T-helper 2 cell treated with Interferon-gamma antibody and Interleukin-4, amounts not matched to agents 100 ng/mL and 5 ng/mL, for 36 hours (primary cell): ENCODE measurements around the gene CFAP69. TPM values are rescaled to one million over a fixed set of nuclear protein-coding genes. Genes with fewer than 3 reads are reported as not detected.

ENCODE experiments used
- intact Hi-C: fragments of 100-400 bp; cut with micrococcal nuclease; formaldehyde crosslinking; loops from one replicate; pipeline ENCODE4 v1.15.1; 2023
- total RNA-seq: library from RNA; stranded (reverse); gene quantifications from 2 replicates; pipeline ENCODE4 v1.2.3, GENCODE V29; 2022

The CFAP69 gene
- total RNA-seq, 1 donor from 2014 or later, result not detected

DNA sequence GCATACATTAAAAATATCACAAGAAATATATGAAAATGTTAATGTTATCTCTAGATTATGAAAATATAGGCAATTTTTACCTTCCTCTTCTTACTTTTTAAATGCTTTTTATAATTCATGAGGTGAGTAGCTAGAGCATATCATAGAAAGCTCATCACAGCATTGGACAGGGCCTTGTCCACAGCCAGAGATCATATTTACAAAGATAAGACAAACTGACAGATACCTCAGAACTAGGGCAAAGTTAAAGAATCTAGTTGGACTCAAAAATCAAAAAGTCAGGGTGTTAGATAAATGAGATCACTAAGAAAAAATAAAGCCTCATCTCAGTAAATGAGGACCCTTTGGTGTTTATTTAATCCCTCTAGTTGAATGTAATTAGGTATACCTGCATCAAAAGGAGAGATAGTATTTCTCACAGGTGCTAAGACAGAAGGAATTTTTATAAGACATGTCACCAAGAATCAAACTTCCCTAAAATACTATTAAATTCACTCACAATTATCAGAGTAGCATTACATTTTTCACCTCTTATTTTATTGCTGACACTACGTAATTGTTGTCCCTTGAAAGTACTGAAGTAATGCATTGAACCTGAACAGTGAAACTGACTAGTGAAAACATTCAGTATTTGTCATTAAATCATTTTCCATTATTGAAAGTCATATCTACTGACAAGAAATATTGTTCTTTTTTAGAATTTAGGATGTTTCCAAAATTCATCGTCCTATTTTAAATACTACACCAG, 25.6 kb downstream of the CFAP69 start:
- intact Hi-C loops, result no loop called here

DNA sequence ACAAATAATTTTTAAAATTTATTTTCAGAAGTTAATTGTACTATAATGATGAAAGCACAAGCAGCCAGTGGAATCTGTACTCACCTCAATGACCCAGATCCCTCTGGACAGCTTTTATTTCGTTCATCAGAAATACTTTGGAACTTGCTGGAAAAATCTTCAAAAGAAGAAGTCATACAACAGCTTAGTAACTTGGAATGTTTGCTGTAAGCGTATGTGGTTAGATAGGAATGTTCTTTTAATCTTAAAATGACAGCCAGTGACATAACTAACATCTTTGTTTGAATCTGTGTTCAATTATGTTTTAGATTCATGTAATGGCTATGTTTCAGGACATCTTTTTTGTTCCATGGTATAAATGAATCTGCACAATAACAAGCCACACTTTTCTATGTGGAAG, 26.8 kb downstream of the CFAP69 start:
- intact Hi-C loops, result no loop called here

DNA sequence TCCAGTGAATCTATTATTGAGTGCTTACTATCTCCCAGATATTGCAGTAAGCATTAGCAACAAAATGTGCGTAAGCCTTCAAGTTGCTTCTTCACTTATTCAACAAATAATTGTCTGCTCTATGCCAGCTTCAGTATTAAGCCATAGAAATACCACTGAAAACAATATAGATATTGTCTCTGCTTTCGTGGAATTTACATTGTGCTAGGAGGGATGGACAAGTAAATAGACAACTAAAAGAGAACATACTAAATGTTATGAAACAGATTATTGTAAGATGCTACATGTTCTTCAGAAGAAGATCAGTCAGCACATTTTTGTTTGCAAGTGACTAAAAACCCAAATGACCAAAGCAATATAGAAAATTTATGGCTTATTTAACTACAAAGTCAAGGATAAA, 27.3 kb downstream of the CFAP69 start:
- intact Hi-C loops, result no loop called here

DNA sequence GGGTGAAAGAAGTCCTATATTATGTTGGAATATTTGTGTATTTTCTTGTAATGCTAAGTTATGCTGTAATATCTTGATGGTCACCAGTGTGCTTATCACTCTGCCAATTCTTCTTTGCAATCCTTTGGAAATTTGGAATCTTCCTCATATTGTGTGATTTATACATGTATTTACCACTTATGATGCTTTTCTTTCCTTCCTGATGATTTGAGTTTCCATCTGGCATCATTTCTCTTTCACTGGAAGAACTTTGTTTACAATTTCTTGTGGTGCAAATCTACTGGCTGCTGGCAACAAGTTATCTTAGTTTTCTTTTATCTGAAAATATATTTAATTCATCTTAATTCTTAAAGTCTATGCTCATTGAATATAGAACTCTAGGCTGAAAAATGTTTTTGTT, 29.2 kb downstream of the CFAP69 start:
- intact Hi-C loops, result no loop called here

DNA sequence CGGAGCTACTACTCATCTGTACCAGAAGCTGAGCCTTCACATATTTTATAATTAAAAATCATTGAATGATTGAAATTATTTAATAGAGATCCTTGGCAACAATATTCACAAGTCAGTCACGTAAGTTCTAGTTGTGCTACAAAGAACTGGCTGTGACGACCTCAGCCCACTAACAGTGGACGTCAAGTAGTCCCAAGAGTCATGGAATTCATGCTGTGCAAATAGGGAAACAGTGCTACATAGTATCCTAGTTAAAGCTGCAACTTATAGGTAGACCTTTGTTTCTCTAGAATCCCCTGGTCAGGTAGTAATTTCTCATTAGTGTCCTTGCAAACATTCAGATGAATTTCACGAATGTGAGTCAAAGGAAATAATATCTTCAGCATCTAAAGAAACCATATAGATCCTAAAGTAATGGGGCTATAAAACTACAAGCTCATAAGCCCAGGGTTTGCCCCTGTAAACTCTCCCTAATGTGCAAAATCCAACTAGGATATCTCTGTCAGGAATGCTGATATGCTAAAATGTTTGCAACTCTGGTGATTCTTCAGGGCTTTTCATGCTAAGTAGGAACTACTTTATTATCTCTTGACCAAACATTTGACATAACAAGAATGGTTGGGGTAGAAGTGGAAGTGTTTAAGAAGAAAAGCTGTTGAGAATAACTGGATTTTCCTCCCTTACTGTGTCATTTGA, 31.2 kb downstream of the CFAP69 start:
- intact Hi-C loops, result no loop called here

DNA sequence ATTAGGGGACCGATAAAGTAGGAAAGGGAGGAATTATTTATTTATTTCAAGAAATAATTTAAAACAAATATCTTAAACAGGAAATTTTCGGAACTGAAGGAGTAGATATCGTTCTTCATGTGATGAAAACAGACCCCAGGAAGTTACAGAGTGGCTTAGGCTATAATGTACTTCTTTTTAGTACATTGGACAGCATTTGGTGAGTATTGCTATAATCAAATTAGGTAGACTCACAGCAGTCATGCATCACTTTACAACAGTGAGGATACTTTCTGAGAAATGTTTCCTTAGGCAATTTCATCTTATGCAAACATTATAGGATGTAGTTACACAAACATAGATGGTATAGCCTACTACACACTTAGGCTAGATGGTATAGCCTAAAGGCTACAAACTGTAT, 43.2 kb downstream of the CFAP69 start:
- intact Hi-C loops, result no loop called here

DNA sequence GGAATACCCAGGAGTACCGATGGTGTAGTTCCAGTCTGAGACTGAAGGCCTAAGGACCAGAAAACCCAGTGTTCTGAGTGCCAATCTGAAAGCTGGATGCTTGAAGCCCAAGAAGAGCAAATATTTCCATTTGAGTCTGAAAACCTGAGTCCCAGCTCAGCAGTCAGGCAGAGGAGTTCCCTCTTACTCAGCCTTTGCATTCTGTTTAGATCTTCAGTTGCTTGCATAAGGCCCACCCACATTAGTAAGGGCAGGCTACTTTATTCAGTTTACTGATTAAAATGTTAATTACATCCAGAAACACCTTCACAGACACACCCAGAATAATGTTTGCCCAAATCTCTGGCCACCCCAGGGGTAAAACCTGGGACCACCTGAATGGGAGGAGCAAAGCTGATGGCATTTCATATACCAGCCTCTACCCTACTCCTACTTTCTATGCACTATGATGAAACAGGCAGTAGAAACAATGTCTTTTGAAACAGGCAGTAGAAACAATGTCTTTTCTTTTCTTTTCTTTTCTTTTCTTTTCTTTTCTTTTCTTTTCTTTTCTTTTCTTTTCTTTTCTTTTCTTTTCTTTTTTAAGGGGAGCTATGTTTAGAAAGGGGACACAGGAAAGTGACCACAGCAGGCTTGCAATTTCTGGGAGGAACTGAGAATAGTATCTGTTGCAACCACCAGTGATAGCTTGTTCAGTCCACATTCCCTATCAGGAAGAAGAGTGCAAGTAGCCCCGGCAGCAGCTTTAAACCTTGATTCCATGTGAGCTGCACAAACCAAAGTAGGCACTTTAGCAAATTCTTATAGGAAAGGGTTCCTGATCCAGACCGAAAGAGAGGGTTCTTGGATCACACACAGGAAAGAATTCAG, 45.5 kb downstream of the CFAP69 start:
- intact Hi-C loops, result no loop called here

DNA sequence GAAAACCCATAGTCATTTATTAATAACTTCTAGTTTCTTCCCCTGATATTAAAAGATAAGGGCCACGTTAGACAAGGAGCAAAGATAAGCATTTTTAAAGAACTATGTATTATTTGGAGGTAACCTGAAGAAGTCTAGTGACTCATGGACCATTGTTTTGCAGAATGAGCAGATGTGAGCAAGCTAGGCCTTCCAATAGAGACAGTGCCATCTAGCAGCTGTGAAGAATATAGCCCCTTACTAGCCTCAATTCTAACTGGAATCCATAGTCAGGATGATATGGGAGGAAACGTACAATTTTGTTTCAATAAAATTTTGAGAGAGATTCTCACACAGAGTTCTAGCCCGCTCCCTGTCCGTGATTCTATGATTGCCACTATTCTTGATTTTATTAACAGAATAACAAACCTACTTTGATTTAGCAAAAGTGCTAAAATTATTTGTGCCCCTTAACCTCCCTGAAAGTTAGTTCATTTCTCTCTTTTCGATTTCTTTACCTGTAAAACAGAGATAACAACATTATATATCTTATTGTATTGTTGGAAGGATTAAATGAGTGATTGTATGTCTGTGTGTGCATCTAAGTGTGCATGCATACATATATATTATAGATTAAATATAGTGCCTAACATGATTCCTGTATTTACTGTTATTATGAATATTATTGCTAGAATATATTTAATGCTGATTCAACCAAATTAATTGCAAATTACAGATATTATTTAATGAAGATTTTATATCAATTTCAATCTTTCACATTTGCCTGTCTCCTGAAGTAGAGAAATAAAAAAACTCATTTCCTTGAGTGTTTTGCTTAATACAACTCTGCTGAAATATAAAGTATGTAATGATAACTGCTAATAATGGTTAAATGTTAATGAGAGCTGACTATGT, 53.4 kb downstream of the CFAP69 start:
- intact Hi-C loops, result loop anchor here (1.0 kb wide), 1 partner anchor 144 kb away; the partner anchor contains the start of gene STEAP1

DNA sequence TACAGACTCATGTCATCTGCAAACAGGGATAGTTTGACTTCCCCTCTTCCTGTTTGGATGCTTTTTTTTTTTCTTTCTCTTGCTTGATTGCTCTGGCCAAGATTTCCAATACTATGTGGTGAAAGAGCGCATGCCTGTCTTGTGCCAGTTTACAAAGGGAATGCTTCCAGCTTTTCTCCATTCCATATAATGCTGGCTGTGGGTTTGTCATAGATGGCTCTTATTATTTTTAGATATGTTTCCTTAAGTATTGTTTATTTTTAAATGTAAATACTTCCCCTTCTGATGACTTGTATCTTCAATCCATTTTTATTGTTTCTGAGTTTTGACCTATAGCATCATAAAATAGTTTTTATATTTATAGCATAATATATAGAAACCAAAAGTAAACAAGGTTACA, 58.3 kb downstream of the CFAP69 start:
- intact Hi-C loops, result no loop called here

DNA sequence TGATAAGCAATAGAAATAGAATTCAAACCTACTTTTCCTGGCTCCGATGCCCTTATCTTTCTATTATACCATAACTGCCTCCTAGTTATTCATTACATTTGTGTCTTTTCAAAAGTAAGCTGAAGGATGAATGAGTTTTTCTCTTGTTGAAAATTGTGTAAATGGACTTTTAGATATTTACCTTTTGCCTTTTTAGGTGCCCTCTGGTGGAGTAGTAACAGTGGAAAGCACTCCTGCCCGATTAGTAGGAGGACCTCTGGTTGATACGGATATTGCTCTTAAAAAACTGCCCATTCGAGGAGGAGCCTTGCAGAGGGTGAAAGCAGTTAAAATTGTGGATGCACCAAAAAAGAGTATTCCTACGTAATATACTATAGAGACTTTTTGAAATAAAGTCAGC, 64.9 kb downstream of the CFAP69 start:
- intact Hi-C loops, result loop anchor here (5.0 kb wide), 1 partner anchor 102 kb away; no protein-coding TSS in a partner anchor

DNA sequence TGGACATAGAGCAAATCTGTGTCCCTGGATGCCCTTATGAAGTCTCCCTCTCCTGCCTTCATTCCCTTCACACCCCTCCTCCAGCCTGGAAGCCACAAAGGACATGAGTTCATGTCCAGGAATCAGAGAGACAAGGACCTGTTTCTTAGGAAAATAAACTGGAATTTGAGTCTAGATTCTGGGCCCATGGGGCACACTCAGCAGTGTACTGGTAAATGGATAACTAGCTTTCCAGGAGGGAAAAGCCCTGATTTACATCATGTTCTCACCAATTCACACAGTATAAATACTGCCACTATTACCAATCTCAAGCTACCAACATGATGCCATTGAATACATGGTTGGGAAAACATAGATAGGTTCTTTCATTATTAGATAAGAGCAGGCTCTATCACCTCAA, 66.2 kb downstream of the CFAP69 start:
- intact Hi-C loops, result loop anchor here (5.0 kb wide), 1 partner anchor 101 kb away; no protein-coding TSS in a partner anchor

DNA sequence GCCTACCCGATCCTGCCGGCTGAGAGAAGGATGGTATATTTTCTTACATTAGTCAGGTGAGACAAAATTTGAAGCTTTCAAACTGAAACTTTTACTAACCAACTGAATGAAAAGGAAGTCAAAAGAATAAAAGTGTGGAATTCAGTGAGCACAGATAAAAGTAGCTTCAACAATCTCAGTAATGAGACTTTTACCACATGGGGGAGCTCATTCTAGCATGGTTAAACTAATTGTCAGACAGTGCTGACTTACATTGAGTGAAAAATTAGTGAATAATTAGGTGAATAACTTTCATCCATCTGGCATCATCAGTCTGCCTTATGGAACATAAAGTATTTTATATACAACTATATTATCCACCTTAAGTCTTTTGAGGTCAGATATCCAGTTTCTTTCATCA, 67.8 kb downstream of the CFAP69 start:
- intact Hi-C loops, result loop anchor here (1.0 to 5.0 kb wide), 2 partner anchors 100 to 115 kb away; no protein-coding TSS in a partner anchor

DNA sequence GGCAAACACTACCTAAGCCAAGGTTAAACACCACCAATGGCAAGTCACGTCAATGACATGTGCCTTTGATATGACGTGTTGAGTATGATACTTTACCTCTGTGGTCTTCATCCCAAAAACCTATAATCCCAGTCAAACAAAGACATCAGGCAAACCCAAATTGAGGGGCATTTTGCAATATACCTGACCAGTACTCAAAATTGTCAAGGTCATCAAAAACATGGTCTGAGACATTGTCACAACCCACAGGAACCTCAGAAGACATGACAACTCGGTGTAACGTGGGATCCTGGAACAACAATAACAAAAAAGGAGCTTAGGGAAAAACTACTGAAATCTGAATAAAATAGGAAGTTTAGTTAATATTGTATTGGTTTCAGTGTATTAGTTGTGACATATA, 68.9 kb downstream of the CFAP69 start:
- intact Hi-C loops, result loop anchor here (5.0 kb wide), 1 partner anchor 98 kb away; no protein-coding TSS in a partner anchor

DNA sequence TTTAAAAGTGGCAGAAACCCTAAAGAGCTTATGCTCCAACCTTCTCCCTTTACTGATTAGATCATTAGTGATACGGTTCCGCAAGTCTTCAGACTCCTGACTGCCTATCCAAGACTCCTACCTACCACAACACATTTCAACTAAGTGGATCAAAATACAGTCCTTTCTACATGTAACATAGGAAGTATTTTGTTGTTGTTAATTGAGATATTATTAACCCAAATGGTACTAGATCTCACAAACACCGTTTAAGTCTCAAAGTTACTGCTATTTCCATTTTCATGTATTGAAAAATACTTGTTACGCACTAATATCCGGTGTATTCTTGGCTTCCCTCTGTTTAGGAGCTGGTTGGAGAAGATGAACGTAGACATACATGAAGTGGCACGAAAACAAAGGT, 75.0 kb downstream of the CFAP69 start:
- intact Hi-C loops, result no loop called here

DNA sequence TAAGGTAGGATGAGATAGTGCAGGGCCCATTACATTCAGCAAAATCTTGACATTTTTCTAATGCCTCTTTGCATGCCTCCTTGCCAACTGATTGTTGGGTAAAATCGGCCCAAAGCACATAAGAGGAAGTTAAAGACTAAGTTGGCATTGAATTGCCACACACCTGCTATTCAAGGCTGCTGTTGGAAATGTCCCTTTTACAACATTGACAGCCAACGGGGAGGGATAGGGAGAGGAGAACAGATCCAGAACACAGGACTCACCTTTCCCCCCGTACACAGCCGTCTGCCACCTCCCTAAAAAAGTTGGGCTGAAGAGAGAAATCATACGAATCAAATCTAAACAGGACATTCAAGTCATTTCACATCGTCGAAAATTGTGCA, 75.4 kb downstream of the CFAP69 start:
- intact Hi-C loops, result no loop called here

DNA sequence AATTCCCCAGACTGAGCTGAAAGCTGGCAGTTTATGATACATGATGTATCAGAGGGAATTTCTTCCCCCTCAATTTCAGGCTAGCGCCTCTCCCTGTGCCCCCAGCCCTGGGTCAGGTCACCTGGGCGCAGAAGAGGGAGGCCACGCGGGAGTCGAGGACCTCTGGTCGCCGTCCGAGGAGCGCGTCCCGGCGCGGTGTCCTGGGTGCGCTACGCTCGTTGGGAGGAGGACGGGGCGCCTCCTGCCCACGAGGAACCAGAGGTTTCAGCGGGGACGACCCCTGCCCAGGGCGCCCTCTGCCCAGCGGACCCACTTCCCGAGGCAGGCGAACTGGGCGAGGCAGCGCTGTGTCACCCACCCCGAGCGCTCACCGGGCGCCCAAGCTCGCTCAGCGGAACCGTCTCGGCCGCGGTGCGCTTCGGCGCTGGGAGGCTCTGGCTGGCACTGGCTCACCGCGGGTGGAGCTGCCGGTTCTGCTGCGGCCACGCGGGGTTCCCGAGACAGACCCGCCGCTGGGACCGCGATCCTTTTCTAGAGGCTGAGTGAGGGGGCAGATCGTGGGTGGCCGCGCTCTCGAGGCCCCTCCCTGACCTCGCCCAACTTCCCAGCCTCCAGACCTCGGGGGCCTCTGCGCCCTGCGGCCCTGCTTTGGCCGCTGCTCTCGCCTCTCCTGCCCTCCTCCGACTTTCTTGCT, 76.0 kb downstream of the CFAP69 start, which contains the start of gene FAM237B:
Gene FAM237B, minus strand, starts transcription at position 504 of the 694 bp plus-strand sequence. CDS start 1,556 bp downstream, outside the sequence.
- intact Hi-C loops, result no loop called here

DNA sequence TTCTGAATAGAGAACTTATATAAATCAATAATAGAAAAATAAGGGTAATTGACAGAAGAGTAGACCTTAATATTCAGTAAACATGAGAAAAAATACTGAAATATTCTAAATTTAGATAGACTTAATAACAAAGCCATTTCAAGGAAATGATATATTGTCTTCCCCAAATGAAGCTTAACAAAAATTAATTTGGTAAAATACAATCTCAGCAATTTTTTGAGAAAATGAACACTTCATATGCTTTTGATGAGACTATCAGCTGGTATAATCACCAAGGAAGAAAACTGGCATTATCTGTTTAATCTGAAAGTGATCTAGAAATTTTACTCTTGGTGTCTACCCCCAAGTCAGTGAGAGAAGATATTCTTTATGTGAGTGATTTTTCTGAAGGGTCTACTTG, 77.9 kb downstream of the CFAP69 start:
- intact Hi-C loops, result no loop called here

DNA sequence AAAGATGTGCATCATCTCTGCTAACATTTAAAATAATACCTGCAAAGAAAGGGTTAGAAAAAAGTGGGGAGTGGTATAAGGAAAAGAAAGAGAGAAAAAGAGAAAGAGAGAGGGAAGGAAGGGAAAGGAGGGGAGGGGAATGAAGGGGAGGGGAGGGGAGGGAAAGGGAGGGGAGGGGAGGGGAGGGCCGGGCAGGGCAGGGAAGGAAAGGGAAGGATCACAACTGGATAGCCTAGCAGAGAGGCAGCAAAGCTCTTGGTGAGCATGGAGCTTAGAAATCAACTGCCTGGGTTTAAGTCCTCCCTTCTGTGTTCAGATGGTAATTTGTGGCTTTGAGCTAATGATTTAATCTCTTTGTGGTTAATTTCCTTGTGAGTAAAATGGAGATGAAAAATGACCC, 81.5 kb downstream of the CFAP69 start:
- intact Hi-C loops, result no loop called here

DNA sequence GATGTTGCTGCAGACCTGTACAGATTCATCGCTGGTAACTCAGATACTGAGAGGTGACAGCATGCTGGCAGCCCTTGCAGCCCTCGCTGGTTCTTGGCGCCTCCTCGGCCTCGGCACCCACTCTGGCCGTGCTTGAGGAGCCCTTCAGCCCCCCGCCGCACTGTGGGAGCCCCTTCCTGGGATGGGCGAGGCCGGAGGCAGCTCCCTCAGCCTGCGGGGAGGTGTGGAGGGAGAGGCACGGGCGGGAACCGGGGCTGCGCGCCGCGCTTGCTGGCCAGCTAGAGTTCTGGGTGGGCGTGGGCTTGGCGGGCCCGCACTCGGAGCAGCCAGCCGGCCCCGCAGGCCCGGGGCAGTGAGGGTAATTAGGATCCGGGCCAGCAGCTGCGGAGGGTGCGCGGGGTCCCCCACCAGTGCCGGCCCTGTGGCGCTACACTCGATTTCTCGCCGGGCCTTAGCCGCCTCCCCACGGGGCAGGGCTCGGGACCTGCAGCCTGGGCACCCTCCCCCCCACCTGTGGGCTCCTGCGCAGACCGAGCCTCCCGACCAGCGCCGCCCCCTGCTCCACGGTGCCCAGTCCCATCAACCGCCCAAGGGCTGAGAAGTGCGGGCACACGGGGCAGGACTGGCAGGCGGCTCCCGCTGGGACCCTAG, 89.3 kb downstream of the CFAP69 start:
- intact Hi-C loops, result no loop called here
